CD4-positive, alpha-beta memory T cell (primary cell): ENCODE data around the gene PSMB3. TPM values are rescaled to one million over a fixed set of nuclear protein-coding genes. Genes with fewer than 3 reads are reported as not detected.

Source experiments
- CTCF ChIA-PET: fragments of 350-600 bp; sonication (Branson Sonifier 250); formaldehyde crosslinking; loops from one replicate; lab custom pipeline; 2021; ENCODE audit warnings: inconsistent platforms; ENCODE audit not compliant: partially characterized antibody; lab: Charles Lee
- POLR2A ChIA-PET: fragments of 350-600 bp; sonication (Branson Sonifier 250); formaldehyde crosslinking; loops from one replicate; lab custom pipeline; 2021; ENCODE audit not compliant: partially characterized antibody; lab: Charles Lee
- DNase-seq, 5 donors: peaks; one replicate each; pipeline versions ENCODE4 v3.0.0 to v3.0.0-alpha.2; 2020 to 2022; ENCODE audit warnings: mixed read lengths in 1 of 5
- H3K27ac ChIP-seq: one replicate; pipeline ENCODE4 v1.7.0; 2013; ENCODE audit warnings: low read depth, low read length
- H3K27me3 ChIP-seq: 2 replicates; pipeline ENCODE4 v1.7.0; 2013; ENCODE audit warnings: mild to moderate bottlenecking, low read length, moderate library complexity; ENCODE audit not compliant: insufficient read depth
- H3K36me3 ChIP-seq: 2 replicates; pipeline ENCODE4 v1.7.0; 2013; ENCODE audit warnings: mild to moderate bottlenecking, low read length, moderate library complexity; ENCODE audit not compliant: insufficient read depth
- H3K4me1 ChIP-seq: 2 replicates; pipeline ENCODE4 v1.7.0; 2013; ENCODE audit warnings: mild to moderate bottlenecking, low read length, moderate library complexity; ENCODE audit not compliant: insufficient read depth
- H3K4me3 ChIP-seq, 2 donors: one replicate each; pipeline ENCODE4 v1.7.0; 2013; ENCODE audit warnings: low read length in 2 of 2, mild to moderate bottlenecking in 1 of 2
- H3K9me3 ChIP-seq, 2 donors: one replicate each; pipeline ENCODE4 v1.7.0; 2013; ENCODE audit warnings: low read length in 2 of 2, control low read depth in 1 of 2; ENCODE audit not compliant: control insufficient read depth in 1 of 2
- H3K27ac Mint-ChIP-seq, 7 donors: one replicate each; pipeline ENCODE4 v1.8.0; 2020 to 2021; ENCODE audit warnings: mixed read lengths in 7 of 7, mild to moderate bottlenecking in 6 of 7, inconsistent platforms in 3 of 7, moderate library complexity in 3 of 7
- H3K27me3 Mint-ChIP-seq, 2 donors: one replicate each; pipeline ENCODE4 v1.8.0; 2020 to 2021; ENCODE audit warnings: mixed read lengths in 2 of 2
- H3K36me3 Mint-ChIP-seq, 2 donors: one replicate each; pipeline ENCODE4 v1.8.0; 2020 to 2021; ENCODE audit warnings: mixed read lengths in 2 of 2, inconsistent platforms in 1 of 2, mild to moderate bottlenecking in 1 of 2
- H3K4me1 Mint-ChIP-seq, 4 donors: one replicate each; pipeline ENCODE4 v1.8.0; 2020 to 2021; ENCODE audit warnings: mixed read lengths in 4 of 4, mild to moderate bottlenecking in 1 of 4
- H3K4me3 Mint-ChIP-seq, 8 donors: one replicate each; pipeline ENCODE4 v1.8.0; 2020 to 2021; ENCODE audit warnings: mixed read lengths in 8 of 8, mild to moderate bottlenecking in 7 of 8, moderate library complexity in 6 of 8, inconsistent platforms in 3 of 8
- H3K9me3 Mint-ChIP-seq, 8 donors: one replicate each; pipeline ENCODE4 v1.8.0; 2020 to 2021; ENCODE audit warnings: mixed read lengths in 8 of 8, mild to moderate bottlenecking in 5 of 8, inconsistent platforms in 3 of 8, moderate library complexity in 1 of 8
- intact Hi-C: fragments of 100-400 bp; cut with micrococcal nuclease; formaldehyde crosslinking; loops from one replicate; pipeline ENCODE4 v1.15.1; 2023
- microRNA-seq: library from miRNA; unstranded; fragments of <30 nt; microRNA quantifications from one replicate; pipeline ENCODE4 v1.2.0, GENCODE V29; 2021; ENCODE audit warnings: borderline replicate concordance, borderline number of aligned reads, borderline microRNAs expressed, mixed read lengths
- polyA plus RNA-seq, 2 donors: library from polyadenylated mRNA; unstranded; fragments of 300-500 nt; fragmentation: Illumina TruSeq; gene quantifications; one replicate each; pipeline ENCODE4 v1.2.3, GENCODE V29; 2021
- total RNA-seq, 2 experiments: library from RNA; stranded (reverse); gene quantifications; one replicate each; pipeline ENCODE4 v1.2.3, GENCODE V29; 2021

Gene PSMB3
- total and polyA plus RNA-seq, 4 experiments from 2014 or later = 93.5 to 517 (median 245) TPM

- Histone ChIP-seq H3K4me1 (peaks cover 27% of the 10 kb centered on the region), H3K27me3 (no peaks in the 10 kb centered on the region), H3K27ac (peak overlapping the region; percentile 76), H3K36me3 (peaks cover 15% of the 10 kb centered on the region), H3K4me3 (peak overlapping the region; percentile 48 to 84), H3K9me3 (no peaks in the 10 kb centered on the region)
- Mint-ChIP-seq H3K27me3 (no peaks in the 10 kb centered on the region), H3K27ac (peak overlapping the region; percentile 84 to 96 (median 93)), H3K36me3 (peaks cover 28 to 48% of the 10 kb centered on the region in 2 donors), H3K4me1 (peaks cover 30 to 42% (median 35%) of the 10 kb centered on the region in 4 donors), H3K9me3 (peaks cover 0 to 2% (median 0%) of the 10 kb centered on the region in 8 donors), H3K4me3 (peak overlapping the region; percentile 83 to 90 (median 87))
- CTCF ChIA-PET = no interaction called here
- intact Hi-C loops = loop anchor here (1.0 kb wide), 1 partner anchor 69 kb away; no protein-coding TSS in a partner anchor
- DNase-seq = no peak
- POLR2A ChIA-PET = interaction anchor here (0.6 to 5.1 kb wide), 6 partner anchors 20 to 400 kb away, joined by 3 to 27 read pairs (median 3); partner anchors contain the start of genes LASP1 and RPL19
Measured at GRCh38 chr17:38800237-38800760, 47.8 kb downstream of the PSMB3 start.

DNA sequence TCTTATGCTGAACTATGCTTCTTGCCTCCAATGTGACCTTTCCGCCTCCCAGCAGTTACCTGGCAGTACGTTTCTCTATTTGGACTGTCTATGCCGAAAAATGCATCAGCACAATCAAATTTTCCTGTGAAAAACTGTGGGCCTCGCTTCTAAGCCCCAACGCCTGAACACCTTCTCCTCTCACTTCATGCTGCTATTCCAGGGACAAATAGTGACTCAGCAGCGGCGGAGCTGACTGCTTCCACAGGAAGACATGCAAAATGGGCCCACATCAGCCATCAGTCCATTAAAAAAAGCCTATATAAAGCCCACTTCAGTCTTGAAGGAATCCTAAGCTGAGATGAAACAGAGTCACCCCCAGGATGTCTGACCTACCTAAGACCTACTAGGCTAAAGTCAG lies 57.3 kb downstream of the PSMB3 start:
- Histone ChIP-seq H3K4me1 (no peaks in the 10 kb centered on the region), H3K27ac (no peak overlapping the region), H3K9me3 (no peaks in the 10 kb centered on the region), H3K4me3 (no peak overlapping the region), H3K36me3 (peaks cover 57% of the 10 kb centered on the region), H3K27me3 (no peaks in the 10 kb centered on the region)
- H3K4me3 Mint-ChIP-seq = no peak overlapping the region
- ChIA-PET POLR2A (interaction anchor here (0.7 kb wide), 1 partner anchor 33 kb away, joined by 3 read pairs; no protein-coding TSS in a partner anchor), CTCF (interaction anchor here (1.2 kb wide), 1 partner anchor 13 kb away, joined by 3 read pairs; no protein-coding TSS in a partner anchor)
- DNase-seq = no peak
- H3K4me1 Mint-ChIP-seq = peaks cover 0 to 2% (median under 1%) of the 10 kb centered on the region in 4 donors
- H3K9me3 Mint-ChIP-seq = no peaks in the 10 kb centered on the region
- no peak overlapping the region for H3K27ac Mint-ChIP-seq
- H3K27me3 Mint-ChIP-seq = no peaks in the 10 kb centered on the region
- peaks cover 41 to 56% of the 10 kb centered on the region in 2 donors for H3K36me3 Mint-ChIP-seq
- intact Hi-C loops = no loop called here

Small RNA genes lying within 50 kb of the gene (microRNA-seq; reads per million reads assigned to microRNA genes)
- not detected for gene MIR4726

Other genes with a start within 250 kb of the PSMB3 start
- gene SRCIN1, start 146.8 kb upstream of the PSMB3 start, total RNA-seq = under 1 TPM; 0.28 to 0.79 TPM
- gene SRCIN1, start 146.8 kb upstream of the PSMB3 start, polyA plus RNA-seq = not detected
- gene EPOP, start 77.8 kb upstream of the PSMB3 start, total RNA-seq = under 1 TPM; 0.09 to 0.25 TPM
- gene EPOP, start 77.8 kb upstream of the PSMB3 start, polyA plus RNA-seq = not detected
- 100 to 1,000 TPM; 493 to 505 TPM for gene MLLT6, start 47.5 kb upstream of the PSMB3 start, total RNA-seq
- gene MLLT6, start 47.5 kb upstream of the PSMB3 start, polyA plus RNA-seq = 10 to 100 TPM in 1 of 2 donors, 1 to 10 TPM in 1; 3.0 to 14.1 TPM
- 10 to 100 TPM; 12.5 to 13.5 TPM for gene CISD3, start 22.4 kb upstream of the PSMB3 start, total RNA-seq
- gene CISD3, start 22.4 kb upstream of the PSMB3 start, polyA plus RNA-seq = 10 to 100 TPM; 55.3 to 57.6 TPM
- gene PCGF2, start 4.4 kb upstream of the PSMB3 start, total RNA-seq = not detected
- not detected for gene PCGF2, start 4.4 kb upstream of the PSMB3 start, polyA plus RNA-seq
- gene PIP4K2B, start 46.8 kb downstream of the PSMB3 start, total RNA-seq = 10 to 100 TPM; 55.9 to 66.3 TPM
- 10 to 100 TPM; 10.2 to 16.6 TPM for gene PIP4K2B, start 46.8 kb downstream of the PSMB3 start, polyA plus RNA-seq
- gene CWC25, start 72.6 kb downstream of the PSMB3 start, total RNA-seq = 10 to 100 TPM; 44.4 to 46.8 TPM
- 1 to 10 TPM; 4.3 to 9.6 TPM for gene CWC25, start 72.6 kb downstream of the PSMB3 start, polyA plus RNA-seq
- 1,000 to 10,000 TPM; 1,511 to 1,572 TPM for gene RPL23, start 101.0 kb downstream of the PSMB3 start, total RNA-seq
- 1,000 to 10,000 TPM in 1 of 2 donors, 100 to 1,000 TPM in 1; 728 to 1,314 TPM for gene RPL23, start 101.0 kb downstream of the PSMB3 start, polyA plus RNA-seq
- 100 to 1,000 TPM; 120 to 122 TPM for gene LASP1, start 117.3 kb downstream of the PSMB3 start, total RNA-seq
- gene LASP1, start 117.3 kb downstream of the PSMB3 start, polyA plus RNA-seq = 10 to 100 TPM; 32.1 to 65.3 TPM
- not detected for gene FBXO47, start 214.7 kb downstream of the PSMB3 start, total RNA-seq
- not detected for gene FBXO47, start 214.7 kb downstream of the PSMB3 start, polyA plus RNA-seq